Measurements from ENCODE around the gene ABHD2.
"Not testable (repeated sequence)": the region's sequence is repeated elsewhere in the genome, so short reads cannot be mapped to it uniquely, and the experiment has no call there.

ABHD2 gene

DNA sequence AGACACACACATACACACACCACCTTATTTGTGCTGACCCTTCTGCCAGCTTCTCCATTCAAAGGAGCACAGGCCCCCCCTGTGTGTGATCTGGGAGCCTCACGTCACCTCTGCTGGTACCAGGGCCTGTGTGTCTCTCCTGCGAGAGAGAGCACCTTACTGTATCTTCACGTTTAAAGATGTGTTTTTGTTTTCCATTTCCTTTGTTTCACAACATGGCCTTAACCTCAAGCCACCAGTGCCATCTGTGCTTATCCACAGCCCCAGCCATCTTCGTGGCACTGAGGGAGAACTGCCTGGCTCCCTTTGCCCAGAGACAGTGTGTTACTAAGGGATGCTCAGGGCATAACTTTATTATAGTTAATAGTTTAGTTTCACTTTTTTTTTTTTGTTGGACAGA is 52.3 kb downstream of the ABHD2 start:
- peak; percentile 10 for DNase-seq

- DNase-seq, result not testable (repeated sequence)
Measured at GRCh38 chr15:89141159-89141558, 52.9 kb downstream of the ABHD2 start.

DNA sequence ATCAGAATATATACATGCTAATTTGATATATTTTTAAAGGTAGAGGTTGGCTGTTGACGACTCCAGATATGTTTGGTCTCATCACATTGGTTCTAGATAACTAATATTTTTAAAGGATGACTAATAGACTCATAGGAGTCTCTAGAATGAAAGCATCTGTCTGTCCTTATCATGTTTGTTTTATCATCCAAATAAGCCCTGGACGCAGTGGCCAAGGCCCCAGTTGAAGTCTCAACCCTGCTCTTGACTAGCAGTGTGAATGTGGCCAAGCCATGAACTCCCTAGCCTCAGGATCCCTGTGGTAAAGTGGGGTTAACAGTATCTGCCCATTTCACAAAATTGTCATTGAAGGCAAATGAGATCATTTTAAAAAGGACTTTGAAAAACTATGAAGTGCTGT is 53.6 kb downstream of the ABHD2 start:
- DNase-seq, result no peak

GRCh38 chr15:89142423-89142822 is 54.2 kb downstream of the ABHD2 start:
- no peak for DNase-seq

GRCh38 chr15:89143503-89144162 is 55.4 kb downstream of the ABHD2 start:
- DNase-seq, result peak; percentile 87

- DNase-seq, result no peak
Measured at GRCh38 chr15:89144491-89144890, 56.2 kb downstream of the ABHD2 start.

GRCh38 chr15:89146366-89146765 is 58.1 kb downstream of the ABHD2 start:
- no peak for DNase-seq

GRCh38 chr15:89148126-89148525 is 59.9 kb downstream of the ABHD2 start:
- no peak for DNase-seq

DNA sequence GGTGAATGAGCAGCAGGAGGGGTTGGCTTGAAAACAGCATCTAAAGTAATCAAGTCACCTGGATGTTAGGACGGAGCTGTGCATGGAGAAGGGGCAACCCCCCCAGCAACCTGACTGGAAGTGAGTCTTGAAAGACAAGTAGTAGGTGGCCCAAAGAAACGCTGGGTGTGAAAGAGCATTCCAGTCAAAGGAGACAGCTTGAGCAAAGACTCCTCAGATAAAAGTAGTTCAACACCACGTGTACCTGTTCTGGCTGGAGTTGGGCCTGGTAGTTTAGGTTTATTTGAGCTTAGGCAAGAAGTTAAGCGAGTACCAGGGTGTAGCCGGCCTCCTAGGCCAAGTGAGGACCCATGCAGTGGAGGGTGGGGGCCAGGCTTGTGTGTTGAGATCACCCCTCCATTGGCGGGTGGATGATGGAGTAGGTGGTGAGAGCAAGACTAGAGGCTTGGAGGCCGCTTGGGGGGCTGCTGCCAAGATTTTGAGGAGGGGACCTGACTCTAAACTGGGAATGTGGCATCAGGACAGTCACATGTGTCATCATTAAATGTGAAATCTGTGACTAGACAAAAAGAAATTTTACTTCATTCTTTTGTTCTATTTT is 61.3 kb downstream of the ABHD2 start:
- DNase-seq, result peak; percentile 22

DNA sequence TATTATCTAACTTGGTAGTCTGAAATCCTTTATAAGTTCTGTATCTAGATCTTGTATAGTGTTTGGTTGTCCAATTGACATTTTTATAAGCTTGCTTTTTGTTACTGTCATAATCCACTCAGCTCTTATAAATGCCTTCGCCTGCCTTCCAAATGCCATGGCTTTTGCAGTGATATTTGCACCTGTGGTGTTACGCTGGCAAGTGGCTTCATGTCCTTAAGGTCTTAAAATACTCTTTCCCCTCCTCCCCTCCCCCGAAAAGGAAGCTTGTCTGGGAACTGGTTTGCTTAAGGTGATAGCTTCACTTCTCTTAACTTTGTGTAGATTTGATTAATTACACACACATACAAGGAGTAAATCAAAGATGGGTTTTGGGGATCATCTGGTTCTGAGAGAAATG is 62.0 kb downstream of the ABHD2 start:
- DNase-seq, result peak; percentile 55

- peak; percentile 89 for DNase-seq
Measured at GRCh38 chr15:89150762-89151664, 62.8 kb downstream of the ABHD2 start.

GRCh38 chr15:89155122-89155521 is 66.9 kb downstream of the ABHD2 start:
- no peak for DNase-seq

- DNase-seq, result no peak
Measured at GRCh38 chr15:89155656-89156055, 67.4 kb downstream of the ABHD2 start.

DNA sequence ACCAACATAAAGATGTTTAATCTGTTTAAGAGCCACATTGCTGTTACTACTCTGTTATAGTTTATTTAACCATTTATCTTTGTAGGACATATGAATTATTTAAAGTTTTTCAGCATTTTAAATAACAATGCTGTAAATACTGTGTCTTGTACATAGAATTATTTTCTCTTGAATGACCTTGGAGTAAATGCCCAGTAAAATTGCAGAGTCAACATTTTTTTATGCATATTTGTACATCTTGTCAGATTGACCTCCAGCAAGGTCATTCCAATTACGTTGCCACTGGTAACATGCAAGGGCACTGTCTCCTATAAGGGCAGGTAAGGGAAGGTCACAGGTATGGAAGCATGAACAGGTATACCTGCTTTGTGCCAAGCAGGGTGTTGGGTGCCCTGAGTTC is 68.8 kb downstream of the ABHD2 start:
- no peak for DNase-seq

DNA sequence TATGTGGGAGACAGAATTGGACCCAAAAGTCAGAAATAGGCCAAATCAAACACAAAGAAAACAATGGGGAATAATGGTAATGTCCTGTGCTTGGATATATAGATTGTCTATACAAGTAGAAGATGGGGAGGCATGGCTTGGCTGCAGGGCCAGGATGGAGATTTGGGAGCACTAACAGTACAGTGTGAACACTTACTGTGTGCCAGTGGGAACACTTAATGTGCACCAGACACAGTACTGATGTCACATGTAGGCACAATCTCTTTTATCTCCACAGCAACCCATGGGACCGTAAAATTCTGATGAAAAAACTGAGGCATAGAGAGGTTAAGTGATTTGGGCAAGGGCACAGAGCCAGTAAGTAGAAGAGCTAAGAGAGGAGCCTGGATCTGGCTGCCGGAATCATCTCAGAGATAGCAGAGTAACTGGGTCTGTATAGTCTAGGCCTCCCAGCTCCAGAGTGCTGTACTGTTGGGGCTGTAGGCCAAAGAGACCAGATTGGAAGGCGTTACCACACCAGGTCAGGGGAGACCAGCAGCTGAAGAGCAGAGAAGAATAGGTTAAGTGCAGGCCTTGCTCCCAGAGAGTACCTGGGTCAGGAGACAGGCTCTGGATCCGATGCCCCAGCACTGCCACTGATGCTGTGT is 69.8 kb downstream of the ABHD2 start:
- peak; percentile 12 for DNase-seq

DNA sequence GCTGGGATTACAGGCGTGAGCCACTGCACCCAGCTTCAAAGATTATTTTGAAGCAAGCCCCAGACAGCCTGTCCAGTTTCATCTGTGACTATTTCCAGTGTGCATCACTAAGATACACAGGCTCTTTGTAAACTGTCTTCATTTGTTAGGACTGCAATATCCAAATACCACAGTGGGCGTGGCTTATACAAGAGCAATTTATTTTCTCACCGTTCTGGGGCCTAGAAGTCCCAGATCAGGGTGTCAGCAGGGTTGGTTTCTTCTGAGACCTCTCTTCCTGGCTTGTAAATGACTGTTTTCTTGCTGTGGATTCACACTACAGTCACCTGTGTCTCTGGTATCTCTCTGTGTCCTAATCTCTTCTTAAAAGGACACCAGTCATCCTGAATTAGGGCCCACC is 73.4 kb downstream of the ABHD2 start:
- no peak for DNase-seq

- DNase-seq, result peak; percentile 83
Measured at GRCh38 chr15:89163271-89164055, 75.2 kb downstream of the ABHD2 start.

DNA sequence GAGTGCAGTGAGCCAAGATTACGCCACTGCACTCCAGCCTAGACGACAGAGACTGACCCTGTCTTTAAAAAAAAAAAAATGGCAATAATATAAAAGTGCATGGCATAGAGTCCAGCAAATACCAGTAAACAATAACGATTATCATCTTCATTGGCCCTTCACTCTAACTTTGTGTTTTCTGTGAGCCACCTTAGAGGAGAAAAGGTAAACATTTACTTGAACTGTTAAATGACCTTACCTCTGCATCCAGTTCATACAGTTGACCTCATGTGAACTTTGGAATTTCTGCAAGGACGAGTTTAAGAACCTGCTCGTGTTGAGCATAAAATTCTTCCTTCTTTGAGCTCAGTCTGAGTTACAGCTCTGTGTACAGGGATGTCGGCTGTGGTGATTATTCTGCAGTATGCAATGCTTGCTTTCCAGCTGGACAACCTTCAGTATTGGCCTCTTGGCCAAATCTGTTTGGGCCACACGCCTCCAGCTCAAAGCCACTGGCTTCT is 76.5 kb downstream of the ABHD2 start:
- no peak for DNase-seq

DNA sequence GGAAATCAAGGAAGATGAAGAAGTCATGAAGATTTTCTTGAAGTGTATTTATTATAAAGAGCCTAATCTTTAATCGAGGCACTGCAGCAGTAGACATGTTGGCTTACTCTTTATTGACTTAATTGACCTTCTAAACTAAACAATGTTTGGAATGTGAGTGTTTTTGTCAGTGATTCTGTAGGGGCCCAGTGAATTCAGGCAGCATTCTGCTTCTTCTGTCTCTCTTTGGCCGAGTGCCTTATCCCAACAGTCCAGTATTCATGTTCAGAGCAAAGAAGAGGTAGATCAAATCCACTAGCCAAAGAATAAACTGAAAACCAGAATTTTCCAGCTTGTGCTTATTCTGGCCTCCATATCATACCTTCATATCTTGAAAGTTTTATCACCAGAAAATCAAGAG is 77.4 kb downstream of the ABHD2 start:
- DNase-seq, result no peak

DNA sequence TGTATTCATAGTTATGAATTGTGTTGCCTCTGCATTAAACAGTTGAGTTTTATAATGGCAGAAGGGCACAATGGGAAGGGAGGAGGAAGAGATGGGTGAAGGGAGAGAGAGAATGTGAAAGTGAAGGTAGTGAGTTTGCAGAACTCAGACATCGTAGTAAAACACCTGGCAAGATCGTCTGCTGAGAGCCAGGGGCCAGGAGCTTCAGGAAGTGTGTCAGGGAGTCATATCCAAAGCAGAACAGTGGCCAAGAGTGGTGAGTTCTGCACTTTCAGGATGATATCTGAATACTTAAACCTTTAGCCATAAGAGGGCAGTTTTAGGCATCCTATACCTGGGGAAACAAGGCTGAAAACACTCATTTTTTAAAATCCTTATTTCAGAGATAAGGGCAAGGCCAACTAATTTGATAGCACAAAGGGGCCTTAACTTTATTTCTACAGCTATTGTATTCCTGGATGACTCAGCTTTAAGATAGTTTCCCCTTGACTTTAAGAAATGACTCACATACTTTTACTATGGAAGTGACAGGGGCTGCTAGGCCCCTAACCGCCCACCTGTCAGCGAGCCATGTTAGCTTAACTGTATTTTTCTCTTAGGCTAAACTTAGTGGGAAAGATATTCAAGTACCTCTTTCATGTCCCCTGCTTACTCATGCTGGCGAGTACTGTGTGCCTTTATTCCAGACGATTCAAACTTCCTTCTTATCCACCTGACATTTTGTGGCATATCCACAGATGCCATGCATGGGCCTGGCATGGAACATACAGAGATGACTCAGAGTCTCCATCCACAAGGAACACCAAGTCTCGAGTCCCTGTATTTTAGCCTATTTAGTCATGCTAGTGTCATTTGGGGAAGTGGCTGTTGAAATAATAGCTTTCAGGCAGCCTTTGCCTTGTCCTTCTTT is 79.3 kb downstream of the ABHD2 start:
- DNase-seq, result peak; percentile 55

- peak; percentile 92 for DNase-seq
Measured at GRCh38 chr15:89168316-89168833, 80.1 kb downstream of the ABHD2 start.
